GM21381 (cell line): ENCODE measurements around the gene TFF3.

Source experiments
- ATAC-seq: cut with Tn5 transposase; IDR thresholded peaks from one replicate; pipeline ENCODE4 v1.9.1; 2021; ENCODE audit warnings: mild to moderate bottlenecking, moderate library complexity; ENCODE audit not compliant: unreplicated experiment

TFF3 gene

DNA sequence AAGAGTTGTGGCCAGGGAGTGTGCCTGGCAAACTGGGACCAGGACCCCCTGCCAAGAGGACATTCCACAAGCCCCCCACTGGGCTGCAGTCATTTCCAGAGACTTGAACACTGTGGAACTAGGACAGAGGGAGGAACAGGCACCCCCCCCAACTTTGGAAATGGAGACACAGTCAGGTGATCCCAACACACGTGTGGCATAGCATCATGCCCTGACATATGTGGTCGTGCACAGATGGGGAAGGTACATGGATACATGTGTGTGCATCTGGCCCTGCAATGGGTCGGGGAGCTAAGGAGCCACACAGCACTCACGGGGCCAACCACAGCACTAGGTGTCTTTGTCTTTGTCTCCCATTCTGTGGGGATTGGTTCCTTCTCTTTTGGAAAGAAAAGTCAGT lies 6.6 kb upstream of the TFF3 start:
- ATAC-seq = no peak

DNA sequence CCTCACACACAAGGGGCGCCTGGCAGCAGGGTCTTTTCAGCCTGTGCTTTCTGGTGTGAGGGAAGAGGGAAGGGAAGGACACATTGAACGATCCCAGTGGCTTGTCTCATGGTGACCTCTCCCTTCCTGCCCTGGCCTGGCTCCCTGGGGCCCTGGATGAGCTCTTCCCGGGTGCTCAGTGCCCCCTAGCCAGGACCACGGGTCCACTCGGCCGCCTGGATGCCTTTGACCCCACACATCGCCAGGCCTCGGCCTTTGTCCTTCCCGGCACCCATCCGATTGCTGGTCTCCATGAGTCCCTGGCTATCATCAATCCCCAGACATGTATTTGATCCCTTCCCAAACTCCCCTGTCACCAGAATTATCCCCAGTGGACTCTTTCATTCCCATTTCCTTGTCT lies 6.0 kb upstream of the TFF3 start:
- no peak for ATAC-seq

DNA sequence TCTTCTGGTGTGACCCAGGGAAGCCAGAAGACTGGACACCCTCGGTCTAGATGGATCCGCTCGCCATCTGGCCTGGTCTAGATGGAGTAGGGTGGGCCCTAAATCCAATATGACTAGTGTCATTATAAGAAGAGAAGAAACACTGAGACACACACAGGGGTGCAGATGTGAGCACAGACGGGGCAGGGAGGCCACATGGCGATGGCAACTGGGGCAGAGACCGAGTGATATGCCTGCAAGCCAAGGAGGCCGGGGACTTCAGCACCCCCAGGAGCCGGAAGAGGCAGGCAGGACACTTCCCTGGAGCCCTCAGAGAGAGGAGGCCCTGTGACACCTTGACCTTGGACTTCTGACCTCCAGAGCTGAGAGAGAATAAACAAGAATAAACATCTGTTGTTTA lies 5.6 kb upstream of the TFF3 start:
- no peak for ATAC-seq

DNA sequence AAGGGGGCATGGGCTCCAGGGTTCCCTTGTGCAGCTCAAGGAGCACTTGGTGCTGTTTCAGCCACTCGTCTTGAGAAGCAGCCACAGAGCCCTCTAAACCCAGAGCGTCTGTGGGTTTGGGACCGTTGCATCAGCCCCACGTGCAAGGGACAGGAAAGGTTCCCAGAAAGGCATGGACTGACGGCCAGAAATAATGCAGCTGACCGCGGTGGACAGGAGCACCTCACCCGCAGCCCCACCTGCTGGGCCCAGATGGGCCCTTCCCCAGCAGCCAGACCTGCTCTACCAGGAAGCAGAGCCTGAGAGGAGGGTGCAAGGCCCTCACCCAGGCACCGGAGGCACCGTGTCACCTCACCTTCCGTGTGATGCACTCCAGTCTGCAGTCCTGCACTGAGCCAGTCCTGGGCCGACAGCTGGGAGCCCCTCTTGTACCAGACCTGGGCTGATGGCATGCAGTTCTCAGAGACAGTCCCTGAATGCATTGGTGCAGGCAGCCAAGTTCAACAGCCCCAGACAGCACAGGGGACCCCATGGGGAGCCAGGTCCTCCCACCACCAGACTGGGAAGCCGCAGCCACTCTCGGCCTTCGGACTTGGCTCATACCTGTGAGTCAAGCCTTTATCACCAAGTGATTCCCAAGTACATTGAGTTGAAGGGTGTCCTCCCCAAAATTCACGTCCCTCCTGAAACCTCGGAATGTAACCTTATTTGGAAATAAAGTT lies 4.8 kb upstream of the TFF3 start:
- ATAC-seq = no peak

DNA sequence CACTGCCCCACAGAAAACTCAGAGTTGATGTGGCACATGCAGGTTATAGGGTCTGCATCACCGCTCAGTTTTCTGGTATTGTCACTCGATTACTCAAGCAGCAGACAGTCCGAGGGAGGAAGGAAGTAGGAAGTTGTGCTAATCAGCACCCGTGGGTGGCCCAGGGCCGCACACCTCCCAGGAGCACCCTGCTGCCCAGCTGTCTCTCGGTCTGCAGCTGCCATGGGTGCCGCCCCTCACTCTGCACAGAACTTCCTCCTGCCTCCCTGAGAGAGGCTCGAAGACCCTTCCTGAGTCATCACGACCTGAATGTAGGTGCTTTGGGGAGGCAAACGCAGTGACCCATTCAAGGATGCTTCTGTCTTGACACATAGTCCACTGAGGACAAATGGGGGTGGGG lies 4.2 kb upstream of the TFF3 start:
- ATAC-seq = no peak

DNA sequence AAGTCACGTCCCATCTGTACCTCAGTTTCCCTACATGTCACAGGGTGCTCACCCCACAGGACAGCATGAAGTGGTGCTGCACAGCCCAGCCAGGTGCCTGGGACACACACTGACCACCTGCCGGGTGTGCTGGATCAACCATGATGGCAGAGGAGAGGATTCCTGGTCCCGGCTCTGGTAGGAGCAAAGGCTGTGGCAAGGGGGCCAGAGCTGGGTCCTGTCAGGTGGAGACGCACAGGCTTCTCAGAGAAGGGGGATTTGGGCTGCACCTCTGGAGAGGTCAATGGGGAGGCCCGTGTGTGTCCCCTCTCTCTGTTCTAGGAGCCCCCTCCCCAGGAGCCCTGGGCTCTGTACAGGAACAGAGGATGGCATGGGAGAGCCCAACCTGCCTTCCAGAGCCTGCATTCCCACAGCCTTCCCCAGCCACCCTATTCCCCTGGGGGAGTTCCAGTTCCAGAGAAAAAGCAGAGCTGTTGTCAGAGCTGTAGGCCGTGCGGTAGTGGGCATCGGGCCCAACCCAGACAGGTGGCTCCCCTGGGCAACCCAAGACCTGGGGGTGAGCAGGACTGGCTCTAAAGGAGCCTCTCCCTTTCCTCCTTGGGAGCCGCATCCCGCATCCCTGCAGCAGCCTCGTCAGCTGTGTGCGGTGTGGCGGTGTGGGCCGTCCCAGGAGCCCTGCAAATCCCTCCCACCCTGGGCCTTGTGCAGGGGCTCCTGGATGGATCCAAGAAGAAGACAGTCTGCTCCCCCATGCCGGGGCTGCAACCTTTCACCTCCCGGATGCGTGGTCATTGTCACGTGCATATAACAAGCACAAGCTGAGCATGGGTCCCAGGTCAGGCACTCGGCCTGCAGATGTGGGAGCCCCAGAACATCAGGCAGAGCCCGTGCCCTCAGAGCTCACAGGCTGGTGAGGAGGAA lies 2.9 kb upstream of the TFF3 start:
- no peak for ATAC-seq

DNA sequence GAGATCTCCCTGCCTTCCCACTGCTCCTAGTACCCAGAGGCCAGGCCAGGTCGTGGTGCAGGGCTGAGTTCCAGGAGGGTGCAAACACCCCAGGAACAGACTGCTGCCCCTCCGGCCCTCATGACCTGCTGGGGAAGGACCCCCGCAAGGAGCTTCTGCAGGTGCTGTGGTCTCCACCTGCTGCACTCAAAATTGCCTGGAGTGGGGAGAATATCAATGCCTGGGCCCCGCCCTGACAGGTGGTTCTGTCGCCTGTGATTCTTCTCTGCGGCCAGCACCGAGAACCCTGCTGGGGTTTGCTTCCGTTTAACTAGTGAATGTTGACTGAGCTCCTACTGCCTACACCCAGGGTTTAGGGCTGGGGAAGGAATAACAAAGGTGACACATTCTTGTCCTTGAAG lies 2.1 kb upstream of the TFF3 start:
- ATAC-seq = no peak

DNA sequence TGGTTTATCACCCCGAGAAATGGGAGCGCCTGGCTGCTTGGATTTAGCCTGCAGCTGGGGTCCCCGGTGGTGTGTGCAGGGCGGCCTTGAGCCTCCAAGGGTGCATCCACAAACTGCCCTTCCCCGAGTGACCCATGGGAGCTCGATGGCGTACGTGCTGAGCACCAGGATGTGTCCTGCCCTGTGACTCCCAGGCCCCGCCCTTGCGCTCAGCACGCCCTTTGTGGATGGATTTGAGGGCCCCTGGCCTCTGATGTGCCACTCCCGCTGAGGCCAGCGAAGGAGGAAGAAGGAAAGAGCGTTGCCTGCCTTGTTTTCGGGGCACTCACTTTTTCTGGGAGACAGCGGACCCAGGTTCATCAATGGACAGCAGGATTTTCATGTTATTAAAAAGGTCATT lies 1.7 kb upstream of the TFF3 start:
- ATAC-seq = no peak

DNA sequence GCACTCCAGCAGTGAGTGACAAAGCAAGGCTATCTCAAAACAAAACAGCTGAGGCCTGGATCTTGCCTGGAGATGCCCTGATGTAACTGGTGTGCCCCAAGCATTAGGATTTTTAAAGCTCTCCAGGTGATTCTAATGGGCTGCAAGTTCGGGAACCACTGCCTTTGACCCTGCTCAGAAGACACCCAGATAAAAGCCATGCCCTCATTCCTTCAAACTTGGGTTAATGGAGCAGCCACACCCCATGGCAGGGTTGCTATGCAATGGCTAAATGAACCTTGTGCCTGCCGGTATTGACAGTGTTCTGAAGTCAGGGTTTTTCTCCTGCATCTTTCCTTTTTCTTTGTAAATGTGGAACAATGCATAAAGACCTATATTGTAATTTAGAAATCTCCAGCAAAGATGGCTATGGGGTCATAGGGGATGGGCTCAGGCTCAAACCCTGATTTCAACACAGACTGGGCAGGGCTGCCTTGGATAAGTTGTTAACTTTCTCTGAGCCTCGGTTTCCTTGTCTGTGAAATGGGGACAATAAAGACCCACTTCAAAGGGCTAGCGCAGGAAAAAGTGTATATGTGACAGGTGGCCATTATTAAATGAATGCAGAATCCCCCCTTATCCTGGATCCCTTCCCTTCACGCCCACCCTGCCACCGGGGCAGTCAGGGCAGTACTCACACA lies 453 bp downstream of the TFF3 start:
- no peak for ATAC-seq

DNA sequence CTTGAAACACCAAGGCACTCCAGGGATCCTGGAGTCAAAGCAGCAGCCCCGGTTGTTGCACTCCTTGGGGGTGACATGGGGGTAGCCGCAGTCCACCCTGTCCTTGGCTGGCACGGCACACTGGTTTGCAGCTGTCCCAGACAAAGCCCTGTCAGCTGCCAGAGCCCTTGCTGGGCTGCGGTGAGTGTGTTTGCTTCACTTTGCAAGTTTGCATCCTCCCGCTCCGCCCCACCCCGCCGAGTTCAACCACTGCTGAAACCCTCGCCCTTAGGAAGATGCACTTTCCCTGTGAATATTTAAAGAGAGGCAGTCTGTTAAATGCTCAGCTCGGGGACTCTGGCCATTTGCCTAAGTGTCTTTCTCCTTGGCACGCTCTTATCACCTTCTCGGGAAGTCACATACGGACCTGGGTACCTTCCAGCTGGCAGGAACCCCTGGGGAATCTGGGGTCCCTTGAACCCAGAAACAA lies 1.7 kb downstream of the TFF3 start:
- ATAC-seq = no peak

DNA sequence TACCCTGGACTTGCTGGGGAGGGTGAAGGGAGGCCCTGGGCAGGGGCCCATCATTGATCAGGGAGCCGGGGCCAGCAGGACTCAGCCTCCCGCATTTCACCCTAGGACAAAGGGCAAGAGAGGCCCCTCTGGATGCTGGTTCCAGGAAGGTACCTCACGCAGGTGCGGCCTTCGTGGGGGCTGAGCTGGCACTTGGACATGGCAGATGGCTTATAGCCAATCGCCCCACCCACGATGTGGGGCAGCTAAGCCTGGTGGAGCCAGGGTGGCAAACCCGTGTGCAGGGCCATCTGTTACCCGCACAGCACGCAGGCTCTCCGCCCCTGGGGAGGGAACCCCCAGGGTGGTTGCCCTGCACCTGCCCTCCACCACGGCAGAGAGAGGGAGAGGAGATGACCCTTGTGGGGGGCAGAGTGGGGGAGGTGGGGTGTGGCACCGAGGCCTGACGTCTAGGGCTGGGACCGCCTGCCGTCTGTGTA lies 2.5 kb downstream of the TFF3 start:
- no peak for ATAC-seq

DNA sequence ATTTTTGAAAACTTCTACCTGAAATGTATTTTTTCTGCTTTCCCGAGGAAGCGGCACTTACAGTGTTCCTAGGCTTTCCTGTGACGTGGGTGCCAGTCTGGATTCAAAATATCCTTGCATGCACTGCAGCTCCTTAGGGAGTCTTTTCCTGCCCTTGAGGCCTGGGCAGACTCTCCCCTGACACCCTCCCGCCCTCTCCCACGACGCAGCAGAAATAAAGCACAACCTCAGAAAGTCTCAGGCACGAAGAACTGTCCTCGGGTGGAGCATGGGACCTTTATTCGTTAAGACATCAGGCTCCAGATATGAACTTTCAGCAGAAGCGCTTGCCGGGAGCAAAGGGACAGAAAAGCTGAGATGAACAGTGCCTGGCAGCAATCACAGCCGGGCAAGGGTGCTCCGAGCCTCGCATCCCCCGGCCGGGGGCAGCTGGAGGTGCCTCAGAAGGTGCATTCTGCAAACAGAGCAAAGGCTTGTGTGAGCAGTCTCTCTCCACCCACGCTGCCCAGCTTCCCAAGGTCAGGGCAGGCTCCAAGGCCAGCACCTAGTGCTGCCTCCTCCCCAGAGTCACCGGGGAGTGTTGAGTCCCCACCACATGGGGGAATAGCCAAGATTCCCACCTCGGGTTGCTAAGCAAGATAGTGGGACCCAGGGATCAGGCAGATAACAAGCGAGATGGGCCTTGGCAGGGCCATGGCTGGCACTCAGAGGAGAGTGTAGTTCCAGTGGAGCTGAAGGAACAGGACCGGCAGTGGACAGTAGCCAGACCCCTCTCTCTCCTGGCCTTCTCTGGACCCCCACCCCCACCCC lies 3.2 kb downstream of the TFF3 start:
- no peak for ATAC-seq

DNA sequence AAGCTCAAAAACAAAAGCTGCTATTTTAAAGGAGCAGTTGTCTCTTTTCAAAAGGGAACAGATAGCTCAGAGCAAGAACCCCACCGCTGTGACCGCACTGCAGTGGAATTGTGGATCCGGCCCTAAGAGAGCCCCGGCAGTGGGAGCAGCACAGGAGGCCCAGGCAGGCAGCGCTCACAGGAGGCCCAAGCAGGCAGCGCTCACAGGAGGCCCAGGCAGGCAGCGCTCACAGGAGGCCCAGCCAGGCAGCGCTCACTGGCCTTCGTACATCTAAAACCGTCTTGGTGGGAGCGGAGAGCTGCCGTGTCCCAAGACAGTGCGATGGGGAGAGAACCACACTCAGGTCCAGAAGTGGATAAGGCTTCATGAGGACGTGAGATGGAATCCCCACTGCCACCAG lies 4.0 kb downstream of the TFF3 start:
- ATAC-seq = no peak

DNA sequence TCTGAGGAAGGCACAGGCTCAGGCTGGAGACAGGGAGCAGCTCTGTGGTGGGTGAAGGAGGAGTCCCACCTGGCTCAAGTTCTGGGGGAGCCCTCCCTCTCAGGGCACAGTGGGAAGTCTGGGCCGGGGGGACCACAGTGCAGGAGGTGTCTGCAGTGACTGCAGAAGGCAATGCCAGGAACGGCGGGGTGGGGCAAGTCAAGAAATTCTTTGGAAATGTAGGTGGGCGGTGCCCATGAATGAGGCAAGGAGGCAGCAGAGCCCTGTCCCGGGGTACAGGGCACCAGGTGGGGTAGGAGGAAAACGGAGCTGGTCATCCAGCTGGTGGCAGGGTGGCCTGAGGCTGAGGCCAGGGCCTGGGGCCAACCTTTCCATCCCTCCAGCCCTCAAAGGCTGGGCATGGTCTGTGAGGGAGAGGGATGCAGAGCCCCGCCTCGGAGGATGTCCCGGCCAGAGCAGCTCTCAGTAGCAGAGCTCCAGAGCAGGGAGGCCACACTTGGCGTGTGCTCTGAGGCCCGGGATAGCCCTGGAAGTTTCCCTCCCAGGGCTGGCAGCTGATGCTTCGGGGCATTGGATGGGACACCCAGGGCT lies 4.7 kb downstream of the TFF3 start:
- ATAC-seq = no peak

DNA sequence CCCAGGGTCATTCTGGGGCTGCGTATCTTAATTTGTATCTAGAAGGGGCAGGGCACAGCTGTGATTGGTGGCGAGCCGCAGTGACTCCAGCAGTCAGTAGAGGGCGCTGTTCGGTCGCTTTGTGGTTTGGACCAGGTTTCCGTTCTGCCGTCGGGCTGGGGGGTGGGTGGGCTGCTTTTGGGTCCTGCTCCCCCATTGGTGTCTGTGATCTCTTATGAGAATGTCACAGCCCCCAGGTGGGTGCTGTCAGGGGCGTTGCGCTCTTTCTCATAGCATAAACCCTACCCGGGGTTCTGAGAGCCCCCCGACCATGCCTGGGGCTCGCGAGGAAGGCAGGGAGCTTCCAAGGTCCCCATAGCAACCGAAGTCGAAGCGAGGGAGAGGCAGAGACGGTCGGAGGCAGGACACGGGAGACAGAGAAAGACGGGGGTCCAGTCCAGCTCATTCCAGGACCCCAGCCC lies 5.4 kb downstream of the TFF3 start:
- ATAC-seq = no peak

DNA sequence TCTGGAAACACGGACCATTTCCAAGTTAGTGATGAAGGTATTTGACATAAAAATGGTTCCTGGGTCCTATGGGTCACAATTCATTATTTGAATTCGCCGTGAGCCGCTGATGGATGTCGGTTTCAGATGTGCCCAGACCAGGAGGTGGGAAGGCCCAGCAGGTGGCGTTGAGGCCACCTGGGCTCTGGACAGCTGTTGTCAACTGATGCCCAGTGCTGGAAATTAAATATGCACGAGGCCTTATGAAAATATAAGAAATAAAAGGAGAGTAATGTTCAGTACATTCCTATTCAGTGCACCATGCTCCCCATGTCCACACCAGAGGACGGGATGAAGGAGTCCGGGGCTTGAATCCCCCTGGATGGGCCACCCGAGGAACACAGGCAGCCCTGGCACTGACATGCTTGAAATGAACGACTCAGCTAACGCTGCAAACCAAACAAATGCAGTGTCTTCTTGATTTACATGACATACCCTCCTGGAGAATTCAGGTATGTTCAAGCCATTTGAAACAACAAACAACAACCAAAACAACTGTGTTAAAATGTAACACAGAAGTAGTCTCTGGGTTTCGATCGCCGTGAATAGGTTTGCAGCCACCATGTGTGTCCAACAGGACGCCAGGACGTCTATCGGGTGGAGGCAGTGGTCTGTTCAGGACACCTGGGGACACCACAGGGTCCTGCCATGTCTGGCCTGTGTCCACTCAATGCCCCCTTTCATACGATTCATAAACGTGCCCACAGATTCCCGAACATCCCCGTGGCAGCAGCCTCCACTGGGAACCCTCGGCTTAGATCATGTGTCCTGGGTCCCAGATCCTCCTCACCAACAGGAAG lies 6.1 kb downstream of the TFF3 start:
- no peak for ATAC-seq

DNA sequence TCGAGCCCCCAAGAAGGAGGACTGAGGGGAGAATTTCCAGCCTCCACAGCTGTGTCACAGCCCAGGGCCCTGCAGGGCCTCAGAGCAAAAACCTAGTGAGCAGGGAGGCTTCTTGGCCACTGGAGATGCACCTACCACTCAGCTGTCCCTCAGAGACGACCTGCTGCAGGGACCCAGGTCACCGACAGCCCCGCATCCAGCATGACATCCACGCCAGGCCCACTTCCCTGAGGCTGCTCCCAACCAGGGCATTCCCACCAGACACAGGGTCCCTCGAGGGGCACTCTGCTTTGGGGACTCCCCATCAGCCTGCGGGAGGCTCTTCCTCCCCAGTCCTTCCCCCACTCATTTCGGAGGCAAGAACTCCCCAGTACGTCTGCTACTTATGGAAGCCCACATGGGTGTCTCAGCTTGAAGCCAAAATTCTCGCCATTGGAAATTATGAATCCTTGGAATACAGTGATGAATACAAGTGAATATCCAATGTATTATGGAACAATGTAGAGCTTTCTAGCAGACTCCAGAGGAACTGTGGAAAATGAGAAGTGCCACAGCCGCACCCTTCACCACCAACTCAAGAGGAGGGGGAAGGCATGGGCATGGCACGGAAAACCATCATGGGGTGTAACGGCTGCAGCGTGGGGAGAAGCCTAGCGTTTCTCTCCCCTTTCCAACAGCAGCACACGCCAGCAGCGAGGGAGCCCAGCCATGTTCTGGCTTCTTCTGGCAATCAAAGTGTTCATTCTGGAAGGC lies 6.9 kb downstream of the TFF3 start:
- no peak for ATAC-seq

DNA sequence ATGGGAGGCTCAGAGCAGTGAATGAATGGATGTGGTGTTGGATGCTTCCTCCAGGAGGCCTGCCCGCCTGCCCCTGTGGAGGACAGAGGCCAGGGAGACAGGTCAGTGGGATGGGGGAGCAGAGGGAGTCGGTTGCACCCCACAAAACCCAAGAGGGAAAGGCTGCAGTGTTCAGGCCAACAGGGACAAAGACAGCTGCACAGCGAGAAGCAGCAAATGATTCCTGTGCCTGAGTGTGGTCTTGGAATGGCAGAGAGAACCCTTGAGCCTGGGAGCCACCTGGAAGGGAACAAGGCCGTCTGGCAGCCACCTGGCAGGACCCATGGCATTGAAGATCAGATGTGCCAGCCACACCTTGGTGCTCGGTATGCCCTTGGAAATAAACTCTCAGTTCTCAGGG lies 8.1 kb downstream of the TFF3 start:
- no peak for ATAC-seq
